Bronchial epithelial cell (primary cell): ENCODE measurements around the gene RNF26. TPM values are rescaled to one million over a fixed set of nuclear protein-coding genes. Genes with fewer than 3 reads are reported as not detected.

Experiments used
- DNase-seq: peaks from one replicate; pipeline ENCODE4 v3.0.0-alpha.2; 2010; ENCODE audit warnings: low read depth
- FAIRE-seq: peaks from 2 replicates; lab custom pipeline; 2011; peaks lifted over from hg19 to GRCh38; lab: Jason Lieb, UNC
- H3K27me3 ChIP-seq: 2 replicates; pipeline ENCODE4 v1.5.1; 2011; ENCODE audit warnings: low read length; ENCODE audit not compliant: control insufficient read depth, insufficient read depth
- H3K36me3 ChIP-seq: 2 replicates; pipeline ENCODE4 v1.5.1; 2011; ENCODE audit warnings: low read length; ENCODE audit not compliant: control insufficient read depth, insufficient read depth
- H3K4me3 ChIP-seq: 2 replicates; pipeline ENCODE4 v1.5.1; 2011; ENCODE audit warnings: mild to moderate bottlenecking, low read depth, low read length, control low read depth
- total RNA-seq: library from RNA; depleted of rRNA; stranded (reverse); fragments of >200 nt; gene quantifications from 2 replicates; pipeline ENCODE4 v1.2.1, GENCODE V29; 2014
- TF ChIP-seq, protein P1 (sequence below): IDR thresholded peaks from 2 replicates; pipeline ENCODE4 v1.5.1; 2011; ENCODE audit warnings: mild to moderate bottlenecking, moderate library complexity, low read length, control low read depth, inconsistent platforms; ENCODE audit not compliant: insufficient read depth, severe bottlenecking

Gene RNF26
- total RNA-seq, 1 donor from 2014 or later = 2.4 TPM

DNA sequence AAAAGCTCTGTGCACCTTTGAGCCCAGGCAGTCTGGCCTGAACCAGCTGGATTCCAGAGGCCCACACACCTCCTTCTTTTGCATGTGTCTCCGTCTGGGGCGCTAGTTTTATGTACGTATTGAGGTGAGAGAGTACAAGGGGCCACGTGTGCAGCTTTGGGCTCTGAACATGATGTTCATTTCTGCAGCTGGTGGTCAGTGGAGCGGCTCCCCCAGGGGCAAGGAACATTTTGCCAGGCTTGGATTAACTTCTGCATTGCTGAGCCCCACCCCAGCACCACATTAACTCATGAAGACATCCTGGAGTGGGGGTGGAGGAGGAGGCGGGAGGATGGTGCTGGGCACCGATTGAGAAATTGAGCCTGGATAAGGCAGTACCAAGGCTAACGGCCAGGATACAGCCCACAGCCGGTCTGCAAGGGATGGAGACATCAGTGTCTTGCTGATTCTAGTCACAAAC, 33.4 kb downstream of the RNF26 start:
- FAIRE-seq = no peak
- TF ChIP-seq, protein P1, sequence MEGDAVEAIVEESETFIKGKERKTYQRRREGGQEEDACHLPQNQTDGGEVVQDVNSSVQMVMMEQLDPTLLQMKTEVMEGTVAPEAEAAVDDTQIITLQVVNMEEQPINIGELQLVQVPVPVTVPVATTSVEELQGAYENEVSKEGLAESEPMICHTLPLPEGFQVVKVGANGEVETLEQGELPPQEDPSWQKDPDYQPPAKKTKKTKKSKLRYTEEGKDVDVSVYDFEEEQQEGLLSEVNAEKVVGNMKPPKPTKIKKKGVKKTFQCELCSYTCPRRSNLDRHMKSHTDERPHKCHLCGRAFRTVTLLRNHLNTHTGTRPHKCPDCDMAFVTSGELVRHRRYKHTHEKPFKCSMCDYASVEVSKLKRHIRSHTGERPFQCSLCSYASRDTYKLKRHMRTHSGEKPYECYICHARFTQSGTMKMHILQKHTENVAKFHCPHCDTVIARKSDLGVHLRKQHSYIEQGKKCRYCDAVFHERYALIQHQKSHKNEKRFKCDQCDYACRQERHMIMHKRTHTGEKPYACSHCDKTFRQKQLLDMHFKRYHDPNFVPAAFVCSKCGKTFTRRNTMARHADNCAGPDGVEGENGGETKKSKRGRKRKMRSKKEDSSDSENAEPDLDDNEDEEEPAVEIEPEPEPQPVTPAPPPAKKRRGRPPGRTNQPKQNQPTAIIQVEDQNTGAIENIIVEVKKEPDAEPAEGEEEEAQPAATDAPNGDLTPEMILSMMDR = no peak
- no peak for DNase-seq
- H3K27me3 ChIP-seq = no peaks in the 10 kb centered on the region
- no peaks in the 10 kb centered on the region for H3K36me3 ChIP-seq
- H3K4me3 ChIP-seq = no peak overlapping the region

DNA sequence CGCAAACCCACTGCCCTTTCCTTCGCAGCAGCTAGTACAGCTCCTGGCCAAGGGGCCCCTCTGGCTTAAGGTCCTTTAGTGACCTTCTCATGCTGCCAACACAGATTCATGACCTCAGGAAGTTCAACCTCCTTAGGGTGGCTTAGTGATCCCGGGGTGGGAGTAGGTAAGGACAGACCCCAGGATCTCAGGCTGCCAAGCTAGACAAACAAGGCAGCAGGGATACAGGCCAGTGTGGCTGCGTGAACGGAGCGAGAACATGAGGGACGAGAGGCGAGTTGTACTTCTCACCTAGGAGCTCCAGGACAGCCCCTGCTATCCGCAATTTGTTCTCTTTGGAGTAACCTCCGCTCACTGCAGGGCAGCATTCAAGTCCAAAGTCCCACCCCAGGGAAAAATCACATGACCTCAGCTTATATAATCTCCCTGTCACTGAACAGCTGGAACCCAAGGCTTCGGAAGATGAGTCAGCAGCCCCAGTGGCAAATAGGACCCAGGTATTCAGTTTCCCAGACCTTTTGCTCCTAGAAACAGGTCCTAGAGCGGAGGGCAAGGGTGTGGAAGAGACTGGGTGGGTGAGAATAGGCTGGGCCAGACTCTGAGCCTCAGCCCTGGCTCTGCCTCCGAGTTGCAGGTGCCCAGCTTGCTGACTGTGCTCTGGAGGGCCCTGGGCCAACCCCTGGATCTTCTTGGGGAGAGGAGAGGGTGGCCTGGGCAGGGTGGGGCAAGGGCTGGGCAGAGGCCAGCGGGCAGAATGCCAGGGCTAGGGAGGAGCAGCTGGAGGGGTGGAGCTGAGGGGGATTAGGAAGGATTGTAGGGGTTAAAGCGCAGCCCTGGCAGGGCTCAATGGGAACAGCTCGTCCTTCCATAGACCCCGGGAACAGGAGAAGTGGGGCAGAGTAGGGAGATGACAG, 34.1 kb downstream of the RNF26 start:
- no peak overlapping the region for H3K4me3 ChIP-seq
- no peaks in the 10 kb centered on the region for H3K27me3 ChIP-seq
- H3K36me3 ChIP-seq = no peaks in the 10 kb centered on the region
- TF ChIP-seq, protein P1 = no peak
- FAIRE-seq (no peak), DNase-seq (no peak)

DNA sequence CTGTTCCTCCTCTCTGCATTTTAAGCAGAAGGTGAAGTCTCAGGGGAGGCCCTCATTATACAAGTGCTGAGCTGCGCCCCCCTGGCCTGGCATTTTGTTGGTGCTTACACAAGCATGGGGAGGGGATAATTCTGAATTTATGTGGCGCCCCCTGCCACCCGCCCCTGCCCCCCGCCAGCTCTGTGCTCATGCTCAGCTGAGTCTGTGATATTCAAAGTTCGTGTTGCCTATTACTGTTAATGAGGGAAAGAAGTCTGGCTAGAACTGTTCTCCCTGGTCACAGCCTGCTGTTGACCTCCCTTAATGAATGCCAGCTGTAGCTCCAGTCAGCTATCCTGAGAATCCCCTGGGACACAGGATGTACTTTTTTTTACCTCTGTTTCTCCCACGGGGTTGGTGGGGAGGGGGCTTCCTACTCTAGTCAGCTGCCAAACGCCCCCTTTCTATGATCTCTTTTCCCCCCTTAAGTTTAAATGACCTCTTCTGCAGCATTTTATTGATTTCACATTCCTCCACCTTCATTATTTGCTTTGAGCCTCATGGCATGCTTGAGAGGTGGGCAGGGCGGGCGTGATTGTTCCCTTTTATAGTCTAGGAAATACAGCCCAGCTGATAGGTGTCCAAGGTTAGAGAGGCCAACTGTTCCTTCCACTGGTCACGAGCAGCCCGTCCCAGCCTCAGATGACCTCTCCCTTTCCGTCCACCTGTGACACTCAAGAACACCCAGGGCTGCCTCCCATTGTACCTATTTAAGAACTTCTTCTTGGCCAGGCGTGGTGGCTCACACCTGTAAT, 35.0 kb downstream of the RNF26 start:
- TF ChIP-seq, protein P1 = no peak
- Histone ChIP-seq H3K4me3 (no peak overlapping the region), H3K36me3 (no peaks in the 10 kb centered on the region), H3K27me3 (no peaks in the 10 kb centered on the region)
- no peak for DNase-seq
- no peak for FAIRE-seq

DNA sequence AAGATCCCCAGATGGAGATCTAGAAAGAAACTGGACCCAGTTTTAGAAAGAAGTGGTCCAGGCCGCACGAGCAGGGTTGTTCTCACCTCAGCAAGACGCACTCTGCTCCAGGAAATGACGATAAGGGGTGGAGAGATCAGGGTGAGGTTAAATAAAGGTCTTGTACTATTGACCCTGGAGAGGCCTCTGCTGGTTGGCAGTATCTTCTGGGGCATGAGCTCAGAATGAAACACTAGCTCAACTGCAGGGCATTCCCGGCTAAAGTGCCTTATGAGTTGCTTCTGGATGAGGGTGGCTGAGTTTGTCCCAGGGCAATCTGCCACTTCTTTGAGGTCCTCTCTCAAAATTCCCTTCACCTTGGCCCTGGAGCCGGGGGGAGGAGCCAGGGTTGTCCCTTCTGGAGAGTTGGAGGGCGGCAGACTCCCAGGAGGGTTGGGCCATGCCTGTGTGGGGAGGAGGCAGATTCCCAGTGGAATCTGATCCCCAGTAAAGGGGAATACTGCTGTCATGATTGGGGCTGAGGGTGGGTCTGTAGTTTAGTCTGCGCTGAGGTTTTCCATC, 36.2 kb downstream of the RNF26 start:
- Histone ChIP-seq H3K27me3 (no peaks in the 10 kb centered on the region), H3K36me3 (no peaks in the 10 kb centered on the region), H3K4me3 (no peak overlapping the region)
- DNase-seq (no peak), FAIRE-seq (no peak)
- TF ChIP-seq, protein P1 = no peak

DNA sequence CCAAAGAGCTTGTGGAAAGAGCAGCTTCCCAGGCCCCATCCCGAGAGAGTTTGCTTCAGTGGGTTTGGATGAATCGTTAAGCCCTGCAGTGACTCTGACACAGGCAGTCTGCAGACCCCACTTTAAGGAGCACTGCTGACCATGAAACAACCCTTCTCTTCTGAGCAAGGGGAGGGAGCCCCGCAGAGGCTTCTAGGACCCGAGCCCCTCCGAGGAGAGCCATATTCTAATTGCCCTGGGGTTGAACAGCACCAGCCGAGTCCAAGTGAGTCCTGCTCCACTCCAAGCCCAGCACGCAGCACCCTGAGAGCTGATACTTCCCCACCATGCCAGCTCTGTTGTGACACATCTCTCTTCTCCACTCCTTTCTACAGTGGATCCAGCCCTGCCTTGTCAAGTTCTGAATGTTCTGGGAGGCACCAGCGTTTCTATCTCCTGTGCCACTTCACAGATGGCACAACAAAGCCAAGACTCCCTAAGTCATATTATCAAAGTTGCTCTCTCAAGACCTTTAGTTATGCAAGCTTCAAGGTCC, 36.8 kb downstream of the RNF26 start:
- FAIRE-seq (no peak), DNase-seq (no peak)
- TF ChIP-seq, protein P1 = no peak

More for the DNA sequence above, 36.8 kb downstream of the RNF26 start:
- Histone ChIP-seq H3K4me3 (no peak overlapping the region), H3K27me3 (no peaks in the 10 kb centered on the region), H3K36me3 (no peaks in the 10 kb centered on the region)
